Upper lobe of right lung (tissue), 1 donor: ENCODE results near the gene DMRTA2. TPM values are rescaled to one million over a fixed set of nuclear protein-coding genes. Genes with fewer than 3 reads are reported as not detected.

Experiments used
- ATAC-seq: fragments of 200-7000 bp; cut with Tn5 transposase; one replicate; pipeline ENCODE4 v1.9.1; 2020; ENCODE audit warnings: mild to moderate bottlenecking, moderate library complexity
- DNase-seq: peaks from one replicate; pipeline ENCODE4 v3.0.0-alpha.2; 2020
- H3K27ac ChIP-seq: fragments of 200-600 bp; one replicate; pipeline ENCODE4 v1.8.0; 2022
- H3K27me3 ChIP-seq: fragments of 200-600 bp; one replicate; pipeline ENCODE4 v1.8.0; 2022; ENCODE audit warnings: mild to moderate bottlenecking
- H3K36me3 ChIP-seq: fragments of 200-600 bp; one replicate; pipeline ENCODE4 v1.8.0; 2022
- H3K4me1 ChIP-seq: fragments of 200-600 bp; one replicate; pipeline ENCODE4 v1.8.0; 2022
- H3K4me3 ChIP-seq: fragments of 200-600 bp; one replicate; pipeline ENCODE4 v1.8.0; 2022; ENCODE audit warnings: mild to moderate bottlenecking
- H3K9me3 ChIP-seq: fragments of 200-600 bp; one replicate; pipeline ENCODE4 v1.8.0; 2022
- intact Hi-C: fragments of 100-400 bp; cut with DNase I; formaldehyde crosslinking; loops from one replicate; pipeline ENCODE4 v1.11.0; 2022
- total RNA-seq: library from RNA; stranded (reverse); fragmentation: NEBNext Ultra II Directional; extraction: Animal tissue kit (Norgen Biotek cat#: 25700); gene quantifications from one replicate; pipeline ENCODE4 v1.2.1, GENCODE V29; 2021
- TF ChIP-seq, protein P1 (sequence below): fragments of 200-600 bp; IDR thresholded peaks from one replicate; pipeline ENCODE4 v1.8.0; 2022; ENCODE audit warnings: antibody characterized with exemption
- donor health status: DM: no; HTN: yes; CAD: no; lungs with severe emphysema.

Gene DMRTA2
- total RNA-seq, 1 donor from 2014 or later = not detected

DNA sequence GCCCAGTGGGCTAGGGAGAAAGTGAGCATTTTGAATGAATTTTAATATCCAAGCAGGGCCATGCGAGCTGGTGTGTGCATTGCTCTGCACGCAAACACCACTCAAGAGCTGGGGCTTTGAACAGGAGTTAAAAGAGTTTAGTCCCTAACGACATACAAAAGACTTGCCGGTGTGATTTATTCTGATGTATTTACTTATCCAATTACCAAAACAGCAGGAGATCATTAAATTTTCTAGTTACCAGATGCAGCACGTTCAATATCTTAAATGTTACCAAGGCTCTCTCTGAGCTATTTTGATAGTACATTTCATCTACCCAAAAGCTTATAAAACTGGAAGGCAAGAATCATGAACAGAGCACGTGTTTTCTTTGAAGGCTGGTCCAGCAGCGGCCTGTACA is 30.0 kb upstream of the DMRTA2 start:
- no peak for DNase-seq
- H3K4me1 ChIP-seq = no peaks in the 10 kb centered on the region
- no peak overlapping the region for H3K4me3 ChIP-seq
- intact Hi-C loops = no loop called here
- TF ChIP-seq, protein P1, sequence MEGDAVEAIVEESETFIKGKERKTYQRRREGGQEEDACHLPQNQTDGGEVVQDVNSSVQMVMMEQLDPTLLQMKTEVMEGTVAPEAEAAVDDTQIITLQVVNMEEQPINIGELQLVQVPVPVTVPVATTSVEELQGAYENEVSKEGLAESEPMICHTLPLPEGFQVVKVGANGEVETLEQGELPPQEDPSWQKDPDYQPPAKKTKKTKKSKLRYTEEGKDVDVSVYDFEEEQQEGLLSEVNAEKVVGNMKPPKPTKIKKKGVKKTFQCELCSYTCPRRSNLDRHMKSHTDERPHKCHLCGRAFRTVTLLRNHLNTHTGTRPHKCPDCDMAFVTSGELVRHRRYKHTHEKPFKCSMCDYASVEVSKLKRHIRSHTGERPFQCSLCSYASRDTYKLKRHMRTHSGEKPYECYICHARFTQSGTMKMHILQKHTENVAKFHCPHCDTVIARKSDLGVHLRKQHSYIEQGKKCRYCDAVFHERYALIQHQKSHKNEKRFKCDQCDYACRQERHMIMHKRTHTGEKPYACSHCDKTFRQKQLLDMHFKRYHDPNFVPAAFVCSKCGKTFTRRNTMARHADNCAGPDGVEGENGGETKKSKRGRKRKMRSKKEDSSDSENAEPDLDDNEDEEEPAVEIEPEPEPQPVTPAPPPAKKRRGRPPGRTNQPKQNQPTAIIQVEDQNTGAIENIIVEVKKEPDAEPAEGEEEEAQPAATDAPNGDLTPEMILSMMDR = no peak
- ATAC-seq = no peak
- peaks cover 5% of the 10 kb centered on the region for H3K36me3 ChIP-seq
- no peak overlapping the region for H3K27ac ChIP-seq
- no peaks in the 10 kb centered on the region for H3K27me3 ChIP-seq
- H3K9me3 ChIP-seq = no peaks in the 10 kb centered on the region

- DNase-seq (no peak), ATAC-seq (no peak)
- Histone ChIP-seq H3K36me3 (peaks cover 5% of the 10 kb centered on the region), H3K4me3 (no peak overlapping the region), H3K4me1 (no peaks in the 10 kb centered on the region), H3K27me3 (no peaks in the 10 kb centered on the region), H3K9me3 (no peaks in the 10 kb centered on the region), H3K27ac (no peak overlapping the region)
- intact Hi-C loops = no loop called here
- TF ChIP-seq, protein P1 = no peak
Measured at GRCh38 chr1:50452700-50453099, 29.5 kb upstream of the DMRTA2 start.

GRCh38 chr1:50450861-50451653 is 27.8 kb upstream of the DMRTA2 start:
- intact Hi-C loops = no loop called here
- H3K36me3 ChIP-seq = peaks cover 5% of the 10 kb centered on the region
- H3K4me1 ChIP-seq = no peaks in the 10 kb centered on the region
- DNase-seq (no peak), ATAC-seq (no peak)
- no peak overlapping the region for H3K4me3 ChIP-seq
- TF ChIP-seq, protein P1 = no peak
- no peak overlapping the region for H3K27ac ChIP-seq
- no peaks in the 10 kb centered on the region for H3K27me3 ChIP-seq
- no peaks in the 10 kb centered on the region for H3K9me3 ChIP-seq

- intact Hi-C loops = no loop called here
- Histone ChIP-seq H3K4me1 (no peaks in the 10 kb centered on the region), H3K9me3 (no peaks in the 10 kb centered on the region), H3K4me3 (no peak overlapping the region), H3K36me3 (peaks cover 7% of the 10 kb centered on the region), H3K27ac (no peak overlapping the region), H3K27me3 (no peaks in the 10 kb centered on the region)
- TF ChIP-seq, protein P1 = no peak
- DNase-seq = no peak
- ATAC-seq = no peak
Measured at GRCh38 chr1:50447961-50448360, 24.7 kb upstream of the DMRTA2 start.

GRCh38 chr1:50441183-50441582 is 17.9 kb upstream of the DMRTA2 start:
- no peak overlapping the region for H3K4me3 ChIP-seq
- H3K36me3 ChIP-seq = peaks cover 23% of the 10 kb centered on the region
- TF ChIP-seq, protein P1 = no peak
- H3K4me1 ChIP-seq = no peaks in the 10 kb centered on the region
- intact Hi-C loops = no loop called here
- no peak overlapping the region for H3K27ac ChIP-seq
- no peaks in the 10 kb centered on the region for H3K27me3 ChIP-seq
- H3K9me3 ChIP-seq = no peaks in the 10 kb centered on the region
- DNase-seq = no peak
- no peak for ATAC-seq
